A549 (cell line): Measurements from ENCODE around the gene KIAA0408.

Experiments used
- CEBPB ChIP-seq, 2 experiments: fragments of >200 bp in 1 of 2; sonication (Bioruptor Twin) in 1 of 2; formaldehyde crosslinking in 1 of 2; IDR thresholded peaks; 2 replicates each; pipeline ENCODE4 v1.6.1; 2012 to 2016
- CTCF ChIP-seq: fragments of >200 bp; sonication (Bioruptor Twin); formaldehyde crosslinking; IDR thresholded peaks from 3 replicates; pipeline ENCODE4 v1.5.1; 2016
- EP300 ChIP-seq, 2 experiments: fragments of >200 bp; sonication (Bioruptor Twin); formaldehyde crosslinking; IDR thresholded peaks; 2 replicates in 1 of 2; 3 replicates in 1 of 2; pipeline ENCODE4 v1.6.1; 2016 to 2017
- KDM1A ChIP-seq: fragments of 200-600 bp; sonication (generic); IDR thresholded peaks from 2 replicates; pipeline ENCODE4 v1.6.1; 2016; ENCODE audit warnings: low read depth, mild to moderate bottlenecking
- NFE2L2 ChIP-seq: fragments of 150-350 bp; conservative IDR thresholded peaks from 2 replicates; pipeline ENCODE4 v1.6.1; 2014; ENCODE audit warnings: low read length
- POLR2A ChIP-seq: IDR thresholded peaks from 2 replicates; pipeline ENCODE4 v1.6.1; 2012; ENCODE audit warnings: mild to moderate bottlenecking, low read length
- RFX5 ChIP-seq: fragments of 450-650 bp; IDR thresholded peaks from 2 replicates; pipeline ENCODE4 v1.7.1; 2014; ENCODE audit warnings: antibody characterized with exemption, mild to moderate bottlenecking, moderate library complexity
- SMC3 ChIP-seq: fragments of >200 bp; sonication (Bioruptor Twin); formaldehyde crosslinking; IDR thresholded peaks from 3 replicates; pipeline ENCODE4 v1.6.1; 2018; ENCODE audit warnings: inconsistent platforms

GRCh38 chr6:127420556-127420955 is 38.6 kb downstream of the KIAA0408 start:
- TF ChIP-seq CEBPB (IDR thresholded peaks at IDR 0.05) (no peak), KDM1A (no peak), POLR2A (no peak), NFE2L2 (no peak), SMC3 (peak; percentile 67), CTCF (peak; percentile 56), EP300 (IDR thresholded peaks at IDR 0.05) (no peak), RFX5 (no peak)
